NCI-H69 (cell line): ENCODE data around the gene TFEC.
"Not testable (repeated sequence)": the region's sequence is repeated elsewhere in the genome, so short reads cannot be mapped to it uniquely, and the experiment has no call there.

Experiments
- DNase-seq: peaks from one replicate; lab custom pipeline; 2025; lab: John Stamatoyannopoulos, UW

Gene TFEC

DNA sequence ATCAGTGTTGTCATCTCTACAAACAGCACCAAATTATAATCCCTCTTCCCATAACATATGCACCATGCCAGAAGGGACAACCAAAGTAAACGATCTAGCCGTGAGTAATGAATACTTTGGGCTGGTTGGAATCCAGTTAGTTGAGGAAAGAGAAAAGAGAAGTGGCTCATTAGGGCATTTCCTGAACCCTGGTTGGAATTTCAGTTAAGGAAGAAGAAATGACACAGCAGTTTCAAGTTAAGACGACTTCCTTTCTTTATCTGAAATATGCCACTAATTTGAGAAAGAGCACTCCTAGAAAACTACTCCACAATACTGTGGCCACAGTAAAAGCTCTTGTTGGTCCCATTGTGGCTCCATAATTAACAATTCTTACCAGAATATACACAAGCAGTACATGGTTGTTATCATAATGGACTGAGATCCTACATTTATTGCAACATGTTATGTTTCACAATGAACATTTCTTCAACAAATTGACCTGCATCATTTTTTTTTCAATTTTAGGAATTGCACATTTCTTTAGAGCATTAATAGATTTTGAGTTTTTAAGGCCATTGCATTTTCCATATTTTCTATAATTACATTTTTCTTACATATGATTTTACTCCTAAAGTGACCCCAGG, at the start of gene TFEC:
Gene TFEC, minus strand, starts transcription at position 113 of the 626 bp plus-strand sequence. CDS start 46,322 bp downstream, outside the sequence.
- DNase-seq = peak; percentile 48

GRCh38 chr7:116075351-116076145, 45.0 kb upstream of the TFEC start:
- DNase-seq = peak; percentile 54

DNA sequence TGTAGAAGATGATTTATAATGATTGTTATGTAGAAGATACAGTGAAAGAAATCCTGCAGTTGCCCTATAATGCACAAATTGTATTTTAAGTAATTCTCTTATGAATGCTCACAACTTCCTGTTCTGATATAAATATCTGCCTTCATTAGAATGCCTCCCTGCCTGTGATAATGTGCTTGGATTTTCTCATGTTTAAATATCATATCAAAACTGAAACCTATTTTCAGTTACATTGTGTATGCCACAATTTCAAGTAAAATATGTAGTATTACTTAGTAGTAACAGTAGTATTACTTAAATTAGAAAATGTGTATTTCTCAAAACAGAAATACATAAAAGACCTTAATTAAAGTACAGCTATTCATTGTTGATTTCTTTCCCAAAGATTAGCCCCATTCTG, 41.1 kb upstream of the TFEC start:
- DNase-seq = no peak

- no peak for DNase-seq
These were observed 33.6 kb upstream of the TFEC start for GRCh38 chr7:116064179-116064578.

DNA sequence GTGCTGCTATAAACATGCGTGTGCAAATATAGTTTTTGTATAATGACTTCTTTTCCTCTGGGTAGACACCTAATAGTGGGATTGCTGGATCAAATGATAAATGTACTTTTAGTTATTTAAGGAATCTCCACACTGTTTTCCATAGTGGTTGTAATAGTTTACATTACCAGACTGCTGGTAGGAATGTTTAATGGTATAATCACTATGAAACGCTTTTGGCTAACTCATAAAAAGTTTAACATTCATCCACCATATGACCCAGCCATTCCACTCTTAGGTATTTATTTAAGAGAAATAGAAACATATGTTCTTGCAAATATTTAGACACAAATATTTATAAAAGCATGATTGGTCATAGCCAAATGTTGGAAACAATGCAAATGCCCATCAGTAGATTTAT, 32.1 kb upstream of the TFEC start:
- no peak for DNase-seq

DNA sequence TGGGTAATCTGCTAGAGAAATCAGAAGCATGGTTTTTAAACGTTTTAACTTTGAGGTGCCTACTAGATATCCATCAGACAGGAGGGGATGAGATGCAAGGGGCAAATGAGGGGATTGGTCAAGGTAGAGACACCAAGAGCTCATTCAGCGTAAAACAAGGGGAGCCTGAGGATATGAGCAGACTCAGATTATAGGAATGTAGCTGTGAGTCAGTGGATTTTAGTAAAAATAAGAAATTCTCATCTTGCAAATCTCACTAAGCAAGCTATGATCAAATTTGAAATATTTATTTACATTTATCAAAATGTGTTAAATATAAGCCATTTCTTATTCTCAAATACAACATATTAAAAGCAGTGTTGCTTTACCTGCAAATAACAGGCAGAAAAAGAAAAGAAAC, 21.4 kb upstream of the TFEC start:
- DNase-seq = no peak

DNA sequence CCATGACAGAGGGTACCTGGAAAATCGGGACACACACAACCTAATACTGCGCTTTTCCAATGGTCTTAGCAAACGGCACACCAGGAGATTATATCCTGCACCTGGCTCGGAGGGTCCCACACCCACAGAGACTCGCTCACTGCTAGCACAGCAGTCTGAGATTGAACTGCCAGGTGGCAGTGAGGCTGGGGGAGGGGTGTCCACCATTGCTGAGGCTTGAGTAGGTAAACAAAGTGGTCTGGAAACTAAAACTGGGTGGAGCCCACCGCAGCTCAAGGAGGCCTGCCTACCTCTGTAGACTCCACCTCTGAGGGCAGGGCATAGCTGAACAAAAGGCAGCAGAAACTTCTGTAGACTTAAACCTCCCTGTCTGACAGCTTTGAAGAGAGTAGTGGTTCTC, 16.7 kb upstream of the TFEC start:
- DNase-seq = not testable (repeated sequence)

DNA sequence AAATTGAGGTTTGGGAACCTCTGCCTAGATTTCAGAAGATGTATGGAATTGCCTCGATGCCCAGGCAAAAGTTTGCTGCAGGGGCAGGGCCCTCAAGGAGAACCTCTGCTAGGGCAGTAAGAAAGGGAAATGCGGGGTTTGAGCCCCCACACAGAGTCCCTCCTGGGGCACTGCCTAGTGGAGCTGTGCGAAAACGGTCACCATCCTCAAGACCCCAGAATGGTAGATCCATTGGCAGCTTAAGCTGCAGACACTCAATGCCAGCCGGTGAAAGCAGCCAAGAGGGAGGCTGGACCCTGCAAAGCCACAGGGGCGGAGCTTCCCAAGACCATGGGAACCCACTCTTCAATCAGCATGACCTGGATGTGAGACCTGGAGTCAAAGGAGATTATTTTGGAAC, 15.0 kb upstream of the TFEC start:
- no peak for DNase-seq

GRCh38 chr7:116041615-116042014, 11.1 kb upstream of the TFEC start:
- no peak for DNase-seq

GRCh38 chr7:116037401-116037800, 6.8 kb upstream of the TFEC start:
- no peak for DNase-seq

GRCh38 chr7:116034411-116034810, 3.8 kb upstream of the TFEC start:
- DNase-seq = no peak

DNA sequence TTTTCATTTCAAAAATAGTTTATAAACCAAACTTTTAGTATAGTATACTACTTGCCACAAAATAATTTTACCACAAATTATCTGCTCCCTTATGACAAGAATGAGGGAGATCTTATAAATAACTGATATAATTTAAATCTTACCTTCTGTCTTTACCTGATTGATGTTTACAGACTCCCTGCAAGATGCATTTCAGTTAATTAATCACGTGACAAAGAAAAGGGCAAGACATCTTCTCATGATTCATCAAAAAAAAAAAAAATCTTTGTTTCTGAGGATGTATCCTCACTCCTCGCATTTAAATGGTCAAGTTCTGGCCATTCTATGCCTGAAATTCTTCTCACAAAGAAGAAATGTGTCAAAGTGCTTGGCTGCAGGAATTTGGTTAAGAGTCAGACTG, 2.3 kb upstream of the TFEC start:
- DNase-seq = no peak

DNA sequence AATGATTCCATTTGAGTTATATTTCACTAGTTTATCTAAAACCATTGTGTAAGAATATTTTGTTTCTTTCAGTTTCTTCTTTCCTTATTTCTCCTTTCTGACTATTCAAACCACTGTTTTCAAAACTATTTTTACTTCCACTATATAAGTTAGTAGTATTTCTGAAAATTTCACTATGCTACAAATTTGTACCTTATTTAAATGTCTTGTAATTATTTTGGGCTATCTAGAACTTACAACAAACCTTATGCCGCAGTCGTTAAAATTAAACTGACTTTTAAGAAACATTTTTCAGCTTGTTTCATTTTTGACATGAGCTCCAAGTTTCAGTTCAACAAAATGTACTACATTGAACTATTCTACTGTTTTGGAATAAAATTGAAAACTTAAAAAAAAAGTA, 1.8 kb downstream of the TFEC start:
- DNase-seq = no peak

DNA sequence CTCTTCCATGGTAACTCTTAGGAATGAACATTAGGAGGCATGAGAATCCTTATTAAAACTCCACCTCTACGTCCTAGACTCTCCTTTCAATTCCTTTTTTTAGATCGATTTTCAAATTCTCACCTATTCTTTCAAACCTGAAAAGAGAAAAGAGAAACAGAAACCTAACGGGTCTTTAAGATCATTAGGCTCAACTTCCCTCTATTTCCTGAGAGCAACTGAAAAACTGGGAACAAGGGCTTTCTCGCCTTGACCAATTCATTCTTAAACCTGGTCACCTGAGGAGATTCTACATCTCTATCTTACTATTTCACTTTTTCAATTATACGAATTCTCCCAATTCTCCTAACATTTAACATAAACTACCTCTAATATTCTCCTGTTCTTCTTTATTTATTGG, 2.8 kb downstream of the TFEC start:
- DNase-seq = no peak

GRCh38 chr7:116024826-116025809, 5.4 kb downstream of the TFEC start:
- no peak for DNase-seq

DNA sequence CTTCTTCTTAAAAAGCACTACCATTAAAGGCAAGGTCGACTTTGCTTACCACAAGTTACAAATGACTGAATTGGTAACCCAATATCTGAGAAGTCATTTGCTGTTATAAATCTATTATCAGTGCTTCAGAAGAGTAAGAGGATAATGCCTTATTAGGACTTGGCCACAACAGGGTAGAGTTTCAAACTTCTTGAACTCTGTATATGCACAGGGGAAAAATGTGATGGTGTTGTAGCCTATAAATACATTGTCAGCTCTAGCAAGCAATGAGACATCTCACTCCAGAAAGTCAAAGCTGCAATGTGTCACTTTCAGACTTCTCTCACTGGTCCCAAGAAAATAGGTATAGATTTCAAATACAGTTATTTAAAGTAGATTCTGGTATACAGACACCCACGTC, 9.3 kb downstream of the TFEC start:
- no peak for DNase-seq

DNA sequence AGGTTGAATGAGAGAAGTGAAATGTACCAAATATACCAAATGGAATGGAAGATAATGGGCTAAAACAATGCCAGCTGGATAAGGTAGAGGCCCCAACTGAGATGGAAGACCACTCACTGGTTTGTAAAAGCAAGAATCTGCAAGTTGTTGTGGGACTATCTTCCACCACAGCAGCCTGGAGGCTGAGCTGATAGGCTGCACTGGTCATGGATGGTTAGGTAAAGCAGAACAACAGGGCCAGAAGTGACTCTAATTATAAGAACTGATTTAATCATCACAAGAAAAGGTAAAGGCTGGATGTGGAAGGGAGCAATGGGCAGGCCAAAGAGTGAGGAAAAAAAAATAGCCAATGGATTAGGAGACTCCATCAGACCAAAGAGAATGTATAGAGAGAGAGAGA, 11.8 kb downstream of the TFEC start:
- DNase-seq = no peak

DNA sequence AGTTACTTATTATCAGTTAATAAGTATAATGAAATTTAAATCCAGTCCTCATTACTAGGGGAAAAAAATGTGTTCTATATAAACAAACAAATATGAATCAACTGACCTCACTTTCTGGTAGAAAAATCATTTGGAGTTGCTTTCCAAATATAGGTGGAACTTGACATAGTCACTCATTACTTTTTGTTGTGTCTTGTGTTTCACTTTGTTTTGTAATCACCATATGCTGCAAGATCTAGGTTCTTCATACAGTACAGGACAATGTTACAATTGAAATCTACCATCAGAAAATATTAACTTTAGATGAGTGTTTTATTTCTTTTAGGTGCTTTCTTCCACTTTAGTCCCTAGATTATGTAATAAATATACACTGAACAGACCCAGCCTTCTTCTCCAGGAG, 16.9 kb downstream of the TFEC start:
- DNase-seq = no peak

DNA sequence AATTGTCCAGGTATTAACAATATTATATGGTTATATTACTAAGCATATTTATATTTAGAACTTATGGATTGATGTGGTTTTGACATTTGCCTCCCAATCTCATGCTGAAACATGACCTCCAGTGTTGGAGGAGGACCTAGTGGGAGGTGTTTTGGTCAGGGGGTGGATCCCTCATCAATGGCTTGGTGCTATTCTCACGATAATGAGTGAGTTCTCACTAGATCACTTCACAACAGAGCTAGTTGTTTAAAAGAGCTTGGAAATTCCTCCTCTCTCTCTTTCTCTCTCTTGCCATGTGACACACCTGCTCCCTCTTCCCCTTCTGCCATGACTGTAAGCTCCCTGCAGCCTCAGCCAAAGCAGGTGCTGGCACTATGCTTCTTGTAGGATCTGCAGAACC, 19.0 kb downstream of the TFEC start:
- DNase-seq = no peak

DNA sequence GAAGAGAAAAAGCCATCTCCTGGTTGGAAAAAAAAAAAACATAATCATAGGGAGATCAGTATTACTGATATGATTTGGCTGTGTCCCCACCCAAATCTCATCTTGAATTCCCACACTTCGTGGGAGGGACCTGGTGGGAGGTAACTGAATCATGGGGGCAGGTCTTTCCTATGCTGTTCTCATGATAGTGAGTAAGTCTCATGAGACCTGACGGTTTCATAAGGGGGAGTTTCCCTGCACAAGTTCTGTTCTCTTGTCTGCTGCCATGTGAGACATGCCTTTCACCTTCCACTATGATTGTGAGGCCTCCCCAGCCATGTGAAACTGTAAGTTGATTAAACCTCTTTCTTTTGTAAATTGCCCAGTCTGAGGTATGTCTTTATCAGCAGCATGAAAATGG, 25.8 kb downstream of the TFEC start:
- not testable (repeated sequence) for DNase-seq

DNA sequence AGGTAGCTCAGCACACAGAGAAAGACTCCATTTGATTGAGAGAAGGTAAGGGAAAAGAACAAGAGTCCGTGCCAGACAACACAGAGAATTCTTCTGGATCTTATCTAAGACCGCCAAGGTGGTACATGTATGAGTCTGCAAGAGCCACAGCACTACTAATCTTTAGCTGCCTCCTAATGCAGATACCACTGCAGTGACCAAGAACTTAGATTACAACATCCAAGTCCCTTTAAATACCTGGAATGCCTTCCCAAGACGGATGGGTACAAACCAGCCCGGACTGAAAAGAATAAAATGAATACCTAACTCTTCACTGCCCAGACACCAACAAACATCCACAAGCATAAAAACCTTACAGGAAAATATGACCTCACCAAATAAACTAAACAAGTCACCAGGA, 33.3 kb downstream of the TFEC start:
- no peak for DNase-seq

DNA sequence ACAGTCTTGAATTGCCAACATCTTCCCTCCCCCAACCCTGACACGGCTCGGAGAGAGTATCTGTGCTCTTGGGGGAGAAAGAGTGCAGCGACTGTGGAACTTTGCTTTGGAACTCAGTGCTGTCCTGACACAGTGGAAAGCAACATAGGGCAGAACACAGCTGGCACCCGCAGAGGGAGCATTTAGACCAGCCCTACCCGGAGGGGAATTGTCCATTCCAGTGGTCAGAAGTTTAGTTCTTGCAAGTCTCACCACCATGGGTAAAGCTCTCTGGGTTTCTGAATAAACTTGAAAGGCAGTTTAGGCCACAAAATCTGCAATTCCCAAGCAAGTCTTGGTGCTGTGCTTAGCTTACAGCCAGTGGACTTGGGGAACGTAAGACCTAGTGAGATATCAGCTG, 34.9 kb downstream of the TFEC start:
- no peak for DNase-seq

GRCh38 chr7:115988401-115988800, 42.2 kb downstream of the TFEC start:
- DNase-seq = no peak
